Measurements from ENCODE around the gene LRBA.

Gene LRBA

DNA sequence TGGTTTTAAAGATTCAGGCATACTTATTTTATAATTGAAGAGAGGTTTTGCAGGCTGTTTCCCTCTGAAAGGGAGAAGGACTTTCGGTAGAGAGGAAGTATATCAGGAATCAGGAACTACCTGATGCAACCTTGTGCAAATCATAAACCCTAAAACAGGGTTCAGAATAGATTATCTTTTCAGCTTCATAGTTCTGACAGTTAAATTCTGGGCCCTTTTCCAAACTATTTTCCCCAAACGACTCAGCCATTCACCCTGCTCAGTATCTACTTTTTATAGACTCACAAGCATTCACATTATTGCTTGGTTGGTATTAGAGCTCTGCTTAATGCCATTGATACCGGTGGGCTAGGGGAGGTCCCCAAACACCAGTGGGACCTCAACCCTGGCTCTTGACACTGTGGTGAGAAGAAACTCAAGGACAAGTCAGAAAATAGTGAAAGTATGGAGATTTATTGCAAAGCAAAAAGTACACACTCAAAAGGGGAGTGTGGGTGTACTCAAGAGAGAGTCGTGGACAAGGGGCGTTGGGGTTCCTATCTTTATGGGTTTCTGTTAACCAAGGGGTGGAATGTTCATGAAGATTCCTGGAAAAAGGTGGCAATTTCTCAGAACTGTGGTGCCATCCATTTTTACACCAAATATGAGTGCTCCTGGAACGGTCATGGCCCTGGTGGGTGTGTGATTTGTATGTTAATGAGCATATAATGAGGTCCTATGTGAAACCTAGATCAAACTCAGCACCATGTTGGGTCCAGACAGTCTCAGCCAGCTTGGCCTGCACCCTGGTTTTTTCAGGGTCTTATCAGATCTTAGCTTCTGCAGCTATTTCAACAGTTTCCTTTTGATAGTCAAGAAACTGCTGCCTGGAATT, 698.5 kb downstream of the LRBA start:
- Histone ChIP-seq H3K4me1 (0 out of 2 replicates have a peak, but pooled peaks cover 6% of the 10 kb centered on the region), H3K27ac (no peak overlapping the region), H3K4me3 (no peak overlapping the region), H3K4me2 (no peak overlapping the region), H3K9ac (no peak overlapping the region), H3K36me3 (peaks cover 4% of the 10 kb centered on the region; the same call in 1 of the 2 replicates), H3K9me3 (no peaks in the 10 kb centered on the region), H4K20me1 (no peaks in the 10 kb centered on the region), H3K27me3 (no peaks in the 10 kb centered on the region)
- no peak for TF ChIP-seq Cebpa-rat (IDR thresholded peaks at IDR 0.05)

DNA sequence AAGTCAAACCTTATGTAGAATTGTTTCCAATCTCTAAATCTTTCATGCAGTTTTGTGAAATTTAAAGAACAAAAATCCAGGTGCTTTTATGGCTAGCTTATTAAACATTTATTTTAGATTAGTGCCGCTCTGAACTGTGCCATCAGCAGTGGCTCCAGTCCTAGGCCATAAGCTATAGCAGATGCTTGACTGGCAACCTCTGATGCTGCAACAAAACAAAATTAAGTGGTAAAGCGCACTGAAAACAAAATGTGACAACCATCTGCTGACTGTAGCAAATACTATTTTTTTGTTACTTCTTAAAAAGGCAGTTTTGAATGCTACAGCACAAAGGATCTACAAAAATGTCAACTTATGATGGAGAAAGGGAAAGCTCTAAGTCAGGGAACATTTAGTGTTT, 699.4 kb downstream of the LRBA start:
- H3K4me2 ChIP-seq = no peak overlapping the region
- H3K9ac ChIP-seq = no peak overlapping the region
- H3K27me3 ChIP-seq = no peaks in the 10 kb centered on the region
- no peaks in the 10 kb centered on the region for H3K9me3 ChIP-seq
- TF ChIP-seq Cebpa-rat (IDR thresholded peaks at IDR 0.05) = no peak
- H3K4me1 ChIP-seq = no peaks in the 10 kb centered on the region
- no peak overlapping the region for H3K4me3 ChIP-seq
- peaks cover 4% of the 10 kb centered on the region; the same call in 1 of the 2 replicates for H3K36me3 ChIP-seq
- no peaks in the 10 kb centered on the region for H4K20me1 ChIP-seq
- H3K27ac ChIP-seq = no peak overlapping the region

DNA sequence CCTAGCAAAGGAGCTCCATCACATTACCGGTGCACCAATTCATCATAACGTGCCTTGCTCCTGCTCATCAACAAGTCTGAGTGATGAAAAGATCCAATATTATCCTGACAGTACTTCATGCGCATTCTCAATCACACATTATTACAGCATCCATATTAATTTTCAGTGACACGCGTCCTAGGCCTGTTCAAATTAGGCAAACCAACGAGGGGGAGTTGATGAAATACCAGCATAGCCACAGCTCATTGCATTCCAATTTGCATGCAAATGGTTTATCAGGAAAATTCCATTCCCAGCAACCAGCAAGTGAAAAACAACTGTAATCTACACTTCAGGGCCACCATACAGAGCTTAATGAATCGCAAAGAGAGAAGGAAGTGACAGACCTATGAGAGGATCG, 699.9 kb downstream of the LRBA start:
- no peak overlapping the region for H3K4me3 ChIP-seq
- no peaks in the 10 kb centered on the region for H3K4me1 ChIP-seq
- H3K9ac ChIP-seq = no peak overlapping the region
- no peak overlapping the region for H3K27ac ChIP-seq
- no peaks in the 10 kb centered on the region for H3K36me3 ChIP-seq
- no peaks in the 10 kb centered on the region for H3K27me3 ChIP-seq
- no peaks in the 10 kb centered on the region for H3K9me3 ChIP-seq
- H4K20me1 ChIP-seq = no peaks in the 10 kb centered on the region
- no peak overlapping the region for H3K4me2 ChIP-seq
- no peak for TF ChIP-seq Cebpa-rat (IDR thresholded peaks at IDR 0.05)

DNA sequence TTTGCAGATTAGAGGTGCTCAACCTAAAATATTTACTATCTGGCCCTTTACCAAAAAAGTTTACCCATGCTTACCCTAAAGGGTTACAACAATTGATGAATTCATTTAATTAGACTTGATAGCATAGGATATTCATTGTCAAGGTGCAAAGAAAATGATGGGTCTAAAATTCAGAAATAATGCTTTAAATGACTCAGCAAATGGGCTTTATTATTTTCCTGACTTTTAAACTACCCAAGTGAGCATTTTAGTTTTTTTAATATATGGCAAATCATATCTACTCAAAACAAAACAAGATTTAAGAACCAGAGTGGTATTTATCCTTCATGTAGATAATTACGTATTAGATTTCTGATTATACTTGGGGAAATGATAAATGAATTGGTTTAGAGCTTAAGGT, 701.1 kb downstream of the LRBA start:
- TF ChIP-seq Cebpa-rat (IDR thresholded peaks at IDR 0.05) = no peak
- H3K27me3 ChIP-seq = no peaks in the 10 kb centered on the region

DNA sequence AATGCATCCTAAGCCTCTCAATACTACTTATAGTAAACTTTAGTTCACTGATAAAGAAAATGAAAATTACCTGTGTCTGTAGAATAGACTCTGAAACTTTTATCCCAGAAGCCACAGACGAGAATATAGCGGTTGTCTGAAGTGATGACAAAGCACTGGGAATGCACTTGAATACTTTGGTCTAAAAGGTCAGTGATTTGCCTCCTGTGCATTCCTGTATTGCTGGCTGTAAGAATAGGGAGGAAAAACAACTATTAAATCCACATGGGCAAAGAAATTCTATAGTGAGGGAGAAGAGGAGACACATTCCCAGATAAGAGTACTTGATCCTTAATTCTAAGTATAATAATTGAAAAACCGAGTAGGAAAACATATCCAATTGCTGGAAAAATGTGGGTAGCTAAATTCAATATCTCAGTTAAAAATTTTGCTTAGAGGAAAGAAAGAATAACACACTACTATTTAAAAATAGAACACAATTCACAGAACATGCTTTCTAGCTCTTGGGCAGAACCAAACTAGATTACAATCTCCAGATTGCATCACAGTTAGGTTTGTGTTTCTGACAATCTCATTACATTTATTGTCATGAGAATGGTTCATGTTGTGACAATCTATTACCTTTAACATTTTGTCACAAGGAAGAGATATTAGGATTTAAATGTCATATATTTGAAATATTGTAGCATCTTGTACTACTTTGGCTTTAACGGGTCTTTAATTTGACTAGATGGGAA, 704.8 kb downstream of the LRBA start:
- no peak overlapping the region for H3K4me3 ChIP-seq
- no peaks in the 10 kb centered on the region for H3K27me3 ChIP-seq
- no peaks in the 10 kb centered on the region for H3K4me1 ChIP-seq
- H3K4me2 ChIP-seq = no peak overlapping the region
- H3K9ac ChIP-seq = no peak overlapping the region
- no peaks in the 10 kb centered on the region for H3K9me3 ChIP-seq
- no peak for TF ChIP-seq Cebpa-rat (IDR thresholded peaks at IDR 0.05)
- no peaks in the 10 kb centered on the region for H3K36me3 ChIP-seq
- no peaks in the 10 kb centered on the region for H4K20me1 ChIP-seq
- H3K27ac ChIP-seq = no peak overlapping the region

More for the DNA sequence above, 701.1 kb downstream of the LRBA start:
- H3K36me3 ChIP-seq = no peaks in the 10 kb centered on the region
- no peaks in the 10 kb centered on the region for H4K20me1 ChIP-seq
- no peak overlapping the region for H3K4me2 ChIP-seq
- H3K27ac ChIP-seq = no peak overlapping the region
- H3K4me3 ChIP-seq = no peak overlapping the region
- H3K9me3 ChIP-seq = no peaks in the 10 kb centered on the region
- no peaks in the 10 kb centered on the region for H3K4me1 ChIP-seq
- no peak overlapping the region for H3K9ac ChIP-seq

DNA sequence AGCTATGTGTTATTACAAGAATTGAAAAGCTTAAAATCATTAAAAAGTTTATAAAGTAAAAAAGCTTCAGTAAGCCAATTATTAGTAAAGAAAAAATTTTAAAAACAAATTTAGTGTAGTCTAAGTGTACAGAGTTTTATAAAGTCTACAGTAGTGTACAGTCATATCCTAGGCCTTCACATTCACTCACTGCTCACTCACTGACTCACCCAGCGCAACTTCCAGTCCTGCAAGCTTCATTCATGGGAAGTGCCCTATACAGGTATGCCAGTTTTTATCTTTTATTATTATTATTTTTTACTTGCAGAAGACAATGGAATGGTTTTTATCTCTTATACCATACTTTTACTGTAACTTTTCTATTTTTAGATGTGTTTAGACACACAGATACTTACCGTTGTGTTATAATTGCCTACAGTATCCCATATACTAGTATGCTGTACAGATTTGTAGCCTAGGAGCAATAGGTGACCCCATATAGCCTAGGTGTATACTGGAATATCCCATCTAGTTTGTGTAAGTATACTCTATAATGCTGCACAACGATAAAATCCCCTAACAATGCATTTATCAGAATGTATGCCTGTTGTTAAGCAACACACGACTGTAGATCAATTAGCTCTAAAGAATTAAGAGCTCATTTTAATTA, 706.1 kb downstream of the LRBA start:
- Histone ChIP-seq H3K4me2 (no peak overlapping the region), H3K36me3 (no peaks in the 10 kb centered on the region), H3K27me3 (no peaks in the 10 kb centered on the region), H3K4me1 (no peaks in the 10 kb centered on the region), H3K27ac (no peak overlapping the region), H3K4me3 (no peak overlapping the region), H4K20me1 (no peaks in the 10 kb centered on the region), H3K9ac (no peak overlapping the region), H3K9me3 (no peaks in the 10 kb centered on the region)
- no peak for TF ChIP-seq Cebpa-rat (IDR thresholded peaks at IDR 0.05)

DNA sequence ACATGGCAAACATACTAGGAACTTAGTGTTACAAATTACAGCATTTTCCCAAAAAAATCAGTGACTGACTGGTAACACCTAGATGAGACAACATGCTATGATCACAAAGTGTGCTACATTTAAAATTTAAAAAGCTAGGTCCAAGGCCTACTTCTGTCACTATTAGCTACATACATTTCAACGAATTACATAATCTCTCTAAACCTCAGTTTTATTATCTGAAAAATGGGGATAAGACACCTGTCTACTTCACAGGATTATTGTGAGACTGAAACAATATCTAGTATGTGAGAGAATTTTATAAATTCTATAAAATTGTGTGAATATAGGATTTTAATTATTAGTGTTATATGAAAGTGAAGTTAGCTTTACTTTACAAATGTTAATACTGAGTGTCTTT, 708.4 kb downstream of the LRBA start:
- Histone ChIP-seq H3K27me3 (no peaks in the 10 kb centered on the region), H3K27ac (no peak overlapping the region), H3K4me1 (no peaks in the 10 kb centered on the region), H3K9ac (no peak overlapping the region), H3K4me2 (no peak overlapping the region), H4K20me1 (no peaks in the 10 kb centered on the region), H3K36me3 (no peaks in the 10 kb centered on the region), H3K4me3 (no peak overlapping the region), H3K9me3 (no peaks in the 10 kb centered on the region)
- TF ChIP-seq Cebpa-rat (IDR thresholded peaks at IDR 0.05) = no peak

DNA sequence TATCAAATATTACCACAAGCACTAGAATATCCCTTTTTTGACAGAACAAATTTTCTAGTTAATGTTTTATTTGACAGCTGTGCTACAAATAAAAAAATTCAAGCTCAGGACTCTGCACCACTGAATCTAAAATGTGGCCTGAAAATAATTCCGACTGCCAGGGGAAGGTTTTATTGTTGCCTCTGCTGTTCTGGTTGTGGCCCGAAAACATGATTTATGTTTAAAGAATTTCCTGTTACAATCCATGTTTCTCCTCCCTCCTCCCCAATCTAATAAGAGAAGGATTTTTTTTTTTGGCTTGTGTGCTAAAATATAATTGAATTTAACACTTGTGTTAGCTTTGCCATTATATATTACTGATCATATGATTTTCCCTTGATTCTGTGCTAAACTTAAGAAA, 709.1 kb downstream of the LRBA start:
- Histone ChIP-seq H3K4me1 (no peaks in the 10 kb centered on the region), H3K9me3 (no peaks in the 10 kb centered on the region), H3K4me2 (no peak overlapping the region), H3K27ac (no peak overlapping the region), H3K4me3 (no peak overlapping the region), H3K27me3 (no peaks in the 10 kb centered on the region), H3K9ac (no peak overlapping the region), H4K20me1 (no peaks in the 10 kb centered on the region), H3K36me3 (no peaks in the 10 kb centered on the region)
- no peak for TF ChIP-seq Cebpa-rat (IDR thresholded peaks at IDR 0.05)

DNA sequence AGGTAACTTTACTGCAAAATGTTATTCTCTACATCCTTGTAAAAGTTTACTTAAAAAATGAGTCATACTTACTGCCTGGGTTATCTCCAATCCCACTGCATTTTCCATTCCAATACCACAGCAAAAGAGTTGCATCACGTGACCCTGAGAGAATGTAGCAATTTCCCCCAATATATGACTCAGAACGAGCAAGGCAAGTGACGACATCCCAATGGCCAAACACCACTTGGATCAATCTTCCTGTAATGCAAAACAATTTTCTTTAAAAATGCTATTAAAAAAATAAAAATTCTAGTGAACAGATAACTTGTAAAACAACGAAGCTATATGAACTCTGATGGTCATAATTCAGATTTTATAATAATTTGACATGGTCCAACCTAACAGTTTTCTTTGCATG, 712.5 kb downstream of the LRBA start:
- H3K27me3 ChIP-seq = no peaks in the 10 kb centered on the region
- H4K20me1 ChIP-seq = no peaks in the 10 kb centered on the region
- TF ChIP-seq Cebpa-rat (IDR thresholded peaks at IDR 0.05) = no peak
- H3K4me2 ChIP-seq = no peak overlapping the region
- H3K36me3 ChIP-seq = no peaks in the 10 kb centered on the region
- H3K9me3 ChIP-seq = no peaks in the 10 kb centered on the region
- no peak overlapping the region for H3K4me3 ChIP-seq
- H3K4me1 ChIP-seq = no peaks in the 10 kb centered on the region
- H3K27ac ChIP-seq = no peak overlapping the region
- no peak overlapping the region for H3K9ac ChIP-seq

DNA sequence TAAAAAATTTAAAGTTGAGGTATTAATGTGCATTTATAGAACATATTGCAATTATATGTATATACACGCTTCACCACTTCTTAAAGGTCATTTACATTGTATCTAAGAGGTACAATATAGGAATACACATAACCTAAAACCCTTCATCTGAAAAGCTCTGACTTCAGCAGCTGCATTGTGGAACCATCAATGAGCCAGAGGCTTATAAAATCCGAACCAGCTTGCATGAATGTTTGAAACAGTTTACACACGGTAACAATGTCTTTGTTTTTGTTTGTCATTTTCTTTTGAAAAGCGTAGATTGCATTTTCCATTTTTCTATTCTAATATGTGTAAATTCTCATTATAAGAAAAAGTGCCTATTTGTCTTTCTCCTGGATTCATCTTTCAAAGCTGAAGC, 715.3 kb downstream of the LRBA start:
- no peak overlapping the region for H3K9ac ChIP-seq
- no peak overlapping the region for H3K4me3 ChIP-seq
- no peaks in the 10 kb centered on the region for H3K36me3 ChIP-seq
- H3K27ac ChIP-seq = no peak overlapping the region
- no peaks in the 10 kb centered on the region for H3K4me1 ChIP-seq
- no peaks in the 10 kb centered on the region for H3K27me3 ChIP-seq
- H4K20me1 ChIP-seq = no peaks in the 10 kb centered on the region
- H3K9me3 ChIP-seq = no peaks in the 10 kb centered on the region
- H3K4me2 ChIP-seq = no peak overlapping the region
- TF ChIP-seq Cebpa-rat (IDR thresholded peaks at IDR 0.05) = no peak
